SKM-1 treated with dmso at 0.1 percent for 144 hours (cell line): ENCODE results near the gene ACADVL.

ENCODE experiments used
- DNase-seq: peaks from one replicate; lab custom pipeline; 2025; ENCODE audit not compliant: unreplicated experiment; lab: John Stamatoyannopoulos, UW

Gene ACADVL

GRCh38 chr17:7216242-7217112, 3.3 kb upstream of the ACADVL start:
- no peak for DNase-seq

GRCh38 chr17:7217113-7217987, 2.4 kb upstream of the ACADVL start:
- DNase-seq = peak; percentile 29

- no peak for DNase-seq
Observed at GRCh38 chr17:7218166-7218565, 1.6 kb upstream of the ACADVL start.

GRCh38 chr17:7218758-7219157, 980 bp upstream of the ACADVL start:
- DNase-seq = no peak

GRCh38 chr17:7219229-7219811, 418 bp upstream of the ACADVL start:
- no peak for DNase-seq

GRCh38 chr17:7220593-7221277, 997 bp downstream of the ACADVL start:
- DNase-seq = no peak

- no peak for DNase-seq
Observed at GRCh38 chr17:7221278-7222092, 1.7 kb downstream of the ACADVL start.

GRCh38 chr17:7222093-7222971, 2.6 kb downstream of the ACADVL start:
- DNase-seq = no peak

- no peak for DNase-seq
Observed at GRCh38 chr17:7222972-7223292, 3.2 kb downstream of the ACADVL start.

GRCh38 chr17:7223375-7223774, 3.6 kb downstream of the ACADVL start:
- DNase-seq = no peak

GRCh38 chr17:7224110-7224509, 4.4 kb downstream of the ACADVL start:
- no peak for DNase-seq

- DNase-seq = no peak
Observed at GRCh38 chr17:7224661-7225111, 4.9 kb downstream of the ACADVL start.

GRCh38 chr17:7225711-7226331, 6.1 kb downstream of the ACADVL start:
- DNase-seq = no peak

- DNase-seq = no peak
Observed at GRCh38 chr17:7226721-7227710, 7.3 kb downstream of the ACADVL start.

- no peak for DNase-seq
Observed at GRCh38 chr17:7228920-7229319, 9.2 kb downstream of the ACADVL start.

GRCh38 chr17:7229504-7229903, 9.8 kb downstream of the ACADVL start:
- no peak for DNase-seq

- DNase-seq = no peak
Observed at GRCh38 chr17:7232114-7232513, 12.4 kb downstream of the ACADVL start.

GRCh38 chr17:7233701-7234082, 14.0 kb downstream of the ACADVL start:
- DNase-seq = no peak
